SU-DHL-6 (cell line): ENCODE data around the gene LZTR1.
"Not testable (repeated sequence)": the region's sequence is repeated elsewhere in the genome, so short reads cannot be mapped to it uniquely, and the experiment has no call there.

Source experiments
- H2AFZ ChIP-seq: fragments of 200-600 bp; sonication (generic); 2 replicates; pipeline ENCODE4 v1.6.1; 2014; ENCODE audit warnings: low read depth, mild to moderate bottlenecking, moderate library complexity, mixed read lengths, antibody characterized with exemption, low read length; ENCODE audit not compliant: severe bottlenecking
- H3F3A ChIP-seq: fragments of 200-600 bp; shearing (Covaris generic); 2 replicates; pipeline ENCODE4 v1.6.0; 2016; ENCODE audit warnings: antibody characterized with exemption, mild to moderate bottlenecking; ENCODE audit not compliant: insufficient read depth
- H3K27ac ChIP-seq: fragments of 200-600 bp; sonication (generic); 2 replicates; pipeline ENCODE4 v1.5.1; 2016; ENCODE audit warnings: low read depth, mild to moderate bottlenecking, low read length, moderate library complexity, mixed read lengths
- H3K27me3 ChIP-seq: fragments of 200-600 bp; sonication (generic), shearing (Covaris generic); 2 replicates; pipeline ENCODE4 v1.6.0; 2014; ENCODE audit warnings: mild to moderate bottlenecking, low read length
- H3K36me3 ChIP-seq: fragments of 200-600 bp; sonication (generic); 2 replicates; pipeline ENCODE4 v1.6.1; 2014; ENCODE audit warnings: mild to moderate bottlenecking, low read length, mixed read lengths
- H3K4me2 ChIP-seq: fragments of 300-600, 200-600 bp; shearing (Covaris generic), sonication (generic); 2 replicates; pipeline ENCODE4 v1.6.0; 2014; ENCODE audit warnings: low read length, low read depth, mild to moderate bottlenecking; ENCODE audit not compliant: poor library complexity, severe bottlenecking
- H3K4me3 ChIP-seq: fragments of 200-600 bp; sonication (generic); 2 replicates; pipeline ENCODE4 v1.5.1; 2014; ENCODE audit warnings: antibody characterized with exemption, low read length, mild to moderate bottlenecking, mixed read lengths; ENCODE audit not compliant: insufficient read depth, poor library complexity, severe bottlenecking
- H3K79me2 ChIP-seq: fragments of 200-600 bp; sonication (generic); 2 replicates; pipeline ENCODE4 v1.6.1; 2014; ENCODE audit warnings: mild to moderate bottlenecking, low read length, moderate library complexity; ENCODE audit not compliant: insufficient read depth
- H3K9ac ChIP-seq: fragments of 200-600 bp; sonication (generic); 2 replicates; pipeline ENCODE4 v1.7.0; 2014; ENCODE audit warnings: mild to moderate bottlenecking, low read length
- H3K9me2 ChIP-seq: fragments of 200-600 bp; sonication (generic); replicated peaks from 2 replicates; pipeline ENCODE4 v1.6.1; 2014; ENCODE audit warnings: low read length; ENCODE audit not compliant: insufficient read depth
- H3K9me3 ChIP-seq: fragments of 200-600 bp; sonication (generic); 2 replicates; pipeline ENCODE4 v1.6.1; 2014; ENCODE audit warnings: low read length, mixed read lengths; ENCODE audit not compliant: insufficient read depth
- H4K20me1 ChIP-seq: fragments of 200-600 bp; sonication (generic); 2 replicates; pipeline ENCODE4 v1.6.1; 2014; ENCODE audit warnings: low read depth, mild to moderate bottlenecking, antibody characterized with exemption, low read length, moderate library complexity, mixed read lengths
- EZH2phosphoT487 ChIP-seq: fragments of 200-600 bp; sonication (generic), shearing (Covaris generic); conservative IDR thresholded peaks from 2 replicates; pipeline ENCODE4 v1.6.1; 2018; ENCODE audit warnings: mild to moderate bottlenecking, antibody characterized with exemption, low read length, moderate library complexity, mixed read lengths
- TF ChIP-seq, protein P1 (sequence below): fragments of 200-600 bp; sonication (generic); IDR thresholded peaks from one replicate; pipeline ENCODE4 v1.5.1; 2017; ENCODE audit warnings: antibody characterized with exemption, mild to moderate bottlenecking, low read length, moderate library complexity; ENCODE audit not compliant: insufficient read depth, poor library complexity, severe bottlenecking

The LZTR1 gene

DNA sequence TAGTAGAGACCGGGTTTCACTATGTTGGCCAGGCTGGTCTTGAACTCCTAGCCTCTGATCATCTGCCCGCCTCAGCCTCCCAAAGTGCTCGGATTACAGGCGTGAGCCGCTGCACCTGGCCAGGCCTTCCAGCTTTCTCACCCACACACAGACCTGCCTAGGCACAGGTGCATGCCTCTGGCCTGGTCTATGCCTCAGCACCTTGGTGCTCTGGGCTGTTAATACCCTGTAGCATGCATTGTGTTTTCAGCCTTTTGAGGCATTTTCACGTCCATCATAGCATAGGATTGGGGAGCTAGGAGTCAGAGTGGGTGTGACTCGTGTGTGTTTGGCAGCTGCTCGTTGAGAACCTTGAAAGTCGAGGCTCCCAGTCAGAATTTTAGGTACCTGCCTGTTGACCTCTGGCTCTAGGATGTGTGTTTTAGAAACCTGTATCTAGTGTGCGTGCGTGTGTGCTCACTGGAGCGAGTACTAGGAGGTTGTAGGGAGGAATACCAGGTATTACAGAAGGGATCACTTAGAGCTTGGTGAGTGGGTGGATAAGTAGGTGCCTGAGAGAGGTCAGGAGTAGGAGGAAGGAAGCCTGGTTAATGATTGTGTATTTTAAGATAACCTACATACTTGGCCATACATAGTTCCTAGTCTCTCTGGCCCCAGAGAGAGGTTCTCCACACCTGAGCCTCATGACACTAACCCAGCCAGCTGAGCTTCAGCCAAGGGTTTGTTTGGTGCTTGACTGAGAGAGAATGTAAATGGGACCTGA lies 44.9 kb upstream of the LZTR1 start:
- H4K20me1 ChIP-seq = 0 out of 2 replicates have a peak, but pooled peaks cover 3% of the 10 kb centered on the region
- TF ChIP-seq, protein P1, sequence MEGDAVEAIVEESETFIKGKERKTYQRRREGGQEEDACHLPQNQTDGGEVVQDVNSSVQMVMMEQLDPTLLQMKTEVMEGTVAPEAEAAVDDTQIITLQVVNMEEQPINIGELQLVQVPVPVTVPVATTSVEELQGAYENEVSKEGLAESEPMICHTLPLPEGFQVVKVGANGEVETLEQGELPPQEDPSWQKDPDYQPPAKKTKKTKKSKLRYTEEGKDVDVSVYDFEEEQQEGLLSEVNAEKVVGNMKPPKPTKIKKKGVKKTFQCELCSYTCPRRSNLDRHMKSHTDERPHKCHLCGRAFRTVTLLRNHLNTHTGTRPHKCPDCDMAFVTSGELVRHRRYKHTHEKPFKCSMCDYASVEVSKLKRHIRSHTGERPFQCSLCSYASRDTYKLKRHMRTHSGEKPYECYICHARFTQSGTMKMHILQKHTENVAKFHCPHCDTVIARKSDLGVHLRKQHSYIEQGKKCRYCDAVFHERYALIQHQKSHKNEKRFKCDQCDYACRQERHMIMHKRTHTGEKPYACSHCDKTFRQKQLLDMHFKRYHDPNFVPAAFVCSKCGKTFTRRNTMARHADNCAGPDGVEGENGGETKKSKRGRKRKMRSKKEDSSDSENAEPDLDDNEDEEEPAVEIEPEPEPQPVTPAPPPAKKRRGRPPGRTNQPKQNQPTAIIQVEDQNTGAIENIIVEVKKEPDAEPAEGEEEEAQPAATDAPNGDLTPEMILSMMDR = no peak
- no peak for TF ChIP-seq EZH2phosphoT487

DNA sequence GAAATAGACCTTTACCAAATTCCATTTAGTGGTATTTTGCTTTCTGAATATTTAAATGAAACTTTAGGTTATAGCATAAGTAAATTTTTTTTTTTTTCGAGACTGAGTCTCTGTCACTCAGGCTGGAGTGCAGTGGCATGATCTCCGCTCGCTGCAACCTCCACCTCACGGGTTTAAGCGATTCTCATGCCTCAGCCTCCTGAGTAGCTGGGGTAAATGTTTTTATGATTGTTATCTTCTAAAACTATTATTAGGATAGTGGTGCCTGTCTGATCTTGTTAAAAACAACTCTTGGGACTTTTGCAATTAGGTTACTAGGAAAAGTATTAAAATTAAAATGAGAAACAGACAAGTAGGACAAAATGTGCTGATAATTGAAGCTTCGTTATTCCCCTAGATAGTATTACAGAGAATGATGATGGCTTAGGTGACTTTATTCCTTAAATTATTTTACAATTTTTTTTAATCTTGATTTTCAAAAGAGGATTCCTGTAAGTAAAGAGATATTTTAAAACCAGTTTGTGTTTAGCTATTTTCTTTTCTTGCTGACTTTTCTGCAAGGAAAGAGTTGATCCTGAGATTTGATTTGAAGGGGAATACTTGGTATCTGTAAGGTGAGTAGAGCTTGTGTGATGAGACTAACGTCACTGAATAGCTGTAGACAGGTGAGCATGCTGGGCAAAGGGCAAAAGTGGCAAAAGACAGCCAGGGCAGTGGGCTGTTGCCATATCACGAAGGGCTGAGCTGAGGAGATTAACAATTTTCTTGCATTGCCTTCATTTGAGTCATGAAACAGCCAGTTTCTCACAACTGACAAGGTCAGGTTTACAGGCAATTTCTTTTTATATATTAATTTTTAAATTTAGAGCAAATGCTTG lies 44.1 kb upstream of the LZTR1 start:
- no peaks in the 10 kb centered on the region for H3K27me3 ChIP-seq

More for the DNA sequence above, 44.9 kb upstream of the LZTR1 start:
- Histone ChIP-seq H2AFZ (no peak overlapping the region), H3K27me3 (no peaks in the 10 kb centered on the region), H3K79me2 (peaks cover 90% of the 10 kb centered on the region), H3K36me3 (0 out of 2 replicates have a peak, but pooled peaks cover 2% of the 10 kb centered on the region), H3F3A (no peaks in the 10 kb centered on the region), H3K4me2 (no peak overlapping the region), H3K9me2 (no peaks in the 10 kb centered on the region), H3K9me3 (no peaks in the 10 kb centered on the region), H3K27ac (no peak overlapping the region), H3K4me3 (no peak overlapping the region), H3K9ac (no peak overlapping the region)

DNA sequence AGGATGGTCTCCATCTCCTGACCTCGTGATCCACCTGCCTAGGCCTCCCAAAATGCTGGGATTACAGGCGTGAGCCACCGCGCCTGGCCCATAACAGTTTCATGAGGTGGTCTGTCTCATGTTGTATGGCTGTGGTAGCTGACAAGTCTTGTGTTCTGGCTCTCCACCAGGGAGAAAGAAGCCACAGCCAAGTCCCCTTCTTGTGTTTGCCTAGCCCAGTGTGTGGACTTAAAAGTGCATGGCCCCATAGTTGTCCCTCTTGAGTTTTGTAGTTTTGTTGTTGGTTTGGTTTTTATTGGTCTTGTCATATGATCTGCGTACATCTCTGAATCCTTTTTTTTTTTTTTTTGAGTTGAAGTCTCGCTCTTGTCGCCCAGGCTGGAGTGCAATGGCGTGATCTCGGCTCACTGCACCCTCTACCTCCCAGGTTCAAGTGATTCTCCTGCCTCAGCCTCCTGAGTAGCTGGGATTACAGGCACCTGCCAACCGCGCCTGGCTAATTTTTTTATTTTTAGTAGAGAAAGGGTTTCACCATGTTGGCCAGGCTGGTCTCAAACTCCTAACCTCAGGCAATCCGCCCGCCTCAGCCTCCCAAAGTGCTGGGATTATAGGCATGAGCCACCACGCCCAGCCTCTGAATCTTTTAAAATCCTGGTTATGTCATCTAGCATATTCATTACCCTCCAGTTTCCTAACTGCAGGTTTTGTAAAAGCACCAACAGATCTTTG lies 42.5 kb upstream of the LZTR1 start:
- not testable (repeated sequence) for H4K20me1 ChIP-seq, H3K27me3 ChIP-seq, H3K36me3 ChIP-seq, H3K9ac ChIP-seq, H3F3A ChIP-seq, H2AFZ ChIP-seq, H3K9me3 ChIP-seq, H3K4me2 ChIP-seq, H3K4me3 ChIP-seq, H3K9me2 ChIP-seq, H3K27ac ChIP-seq
- H3K79me2 ChIP-seq = peaks cover 94% of the 10 kb centered on the region

More for the DNA sequence above, 44.1 kb upstream of the LZTR1 start:
- Histone ChIP-seq H3K4me3 (no peak overlapping the region), H4K20me1 (0 out of 2 replicates have a peak, but pooled peaks cover 3% of the 10 kb centered on the region), H3K4me2 (no peak overlapping the region), H3K36me3 (0 out of 2 replicates have a peak, but pooled peaks cover 2% of the 10 kb centered on the region), H3F3A (no peaks in the 10 kb centered on the region), H3K9ac (no peak overlapping the region), H3K27ac (no peak overlapping the region), H2AFZ (no peak overlapping the region), H3K79me2 (peaks cover 91% of the 10 kb centered on the region), H3K9me2 (no peaks in the 10 kb centered on the region), H3K9me3 (no peaks in the 10 kb centered on the region)
- TF ChIP-seq, protein P1 = no peak
- no peak for TF ChIP-seq EZH2phosphoT487
